ES-I3 (cell line): ENCODE data around the gene RFX2.

Experiments used
- H3K36me3 ChIP-seq: 2 replicates; pipeline ENCODE4 v1.6.1; 2013; ENCODE audit warnings: mild to moderate bottlenecking, low read length, control low read depth, moderate library complexity; ENCODE audit not compliant: insufficient read depth
- H3K4me1 ChIP-seq: 2 replicates; pipeline ENCODE4 v1.6.1; 2013; ENCODE audit warnings: mild to moderate bottlenecking, control low read depth, low read length; ENCODE audit not compliant: insufficient read depth
- H3K9ac ChIP-seq: 2 replicates; pipeline ENCODE4 v1.6.1; 2013; ENCODE audit warnings: low read depth, mild to moderate bottlenecking, low read length, moderate library complexity
- H3K9me3 ChIP-seq: 2 replicates; pipeline ENCODE4 v1.6.1; 2013; ENCODE audit warnings: mild to moderate bottlenecking, low read length, moderate library complexity; ENCODE audit not compliant: control insufficient read depth, insufficient read depth

The RFX2 gene

GRCh38 chr19:6000228-6000847, 110.0 kb downstream of the RFX2 start:
- H3K9me3 ChIP-seq: no peaks in the 10 kb centered on the region

GRCh38 chr19:5999693-6000092, 110.6 kb downstream of the RFX2 start:
- H3K4me1 ChIP-seq: no peaks in the 10 kb centered on the region
- no peaks in the 10 kb centered on the region for H3K9me3 ChIP-seq
- H3K36me3 ChIP-seq: no peaks in the 10 kb centered on the region
- H3K9ac ChIP-seq: no peak overlapping the region

More at GRCh38 chr19:6000228-6000847, 110.0 kb downstream of the RFX2 start:
- no peaks in the 10 kb centered on the region for H3K36me3 ChIP-seq
- no peaks in the 10 kb centered on the region for H3K4me1 ChIP-seq
- no peak overlapping the region for H3K9ac ChIP-seq

GRCh38 chr19:5997371-5997770, 112.9 kb downstream of the RFX2 start:
- H3K4me1 ChIP-seq: no peaks in the 10 kb centered on the region
- no peaks in the 10 kb centered on the region for H3K36me3 ChIP-seq
- H3K9me3 ChIP-seq: no peaks in the 10 kb centered on the region
- no peak overlapping the region for H3K9ac ChIP-seq

- H3K9ac ChIP-seq: no peak overlapping the region
- H3K4me1 ChIP-seq: no peaks in the 10 kb centered on the region
- no peaks in the 10 kb centered on the region for H3K36me3 ChIP-seq
- H3K9me3 ChIP-seq: no peaks in the 10 kb centered on the region
These were observed 113.5 kb downstream of the RFX2 start for GRCh38 chr19:5996623-5997320.

GRCh38 chr19:5996102-5996501, 114.2 kb downstream of the RFX2 start:
- H3K9ac ChIP-seq: no peak overlapping the region
- H3K9me3 ChIP-seq: no peaks in the 10 kb centered on the region
- no peaks in the 10 kb centered on the region for H3K36me3 ChIP-seq
- no peaks in the 10 kb centered on the region for H3K4me1 ChIP-seq

GRCh38 chr19:5995606-5996005, 114.7 kb downstream of the RFX2 start:
- no peaks in the 10 kb centered on the region for H3K36me3 ChIP-seq
- no peaks in the 10 kb centered on the region for H3K4me1 ChIP-seq
- no peak overlapping the region for H3K9ac ChIP-seq
- H3K9me3 ChIP-seq: no peaks in the 10 kb centered on the region

- no peaks in the 10 kb centered on the region for H3K4me1 ChIP-seq
These were observed 115.7 kb downstream of the RFX2 start for GRCh38 chr19:5994405-5995165.

GRCh38 chr19:5993648-5994358, 116.5 kb downstream of the RFX2 start:
- Histone ChIP-seq H3K4me1 (no peaks in the 10 kb centered on the region), H3K36me3 (no peaks in the 10 kb centered on the region), H3K9ac (no peak overlapping the region), H3K9me3 (no peaks in the 10 kb centered on the region)

More at GRCh38 chr19:5994405-5995165, 115.7 kb downstream of the RFX2 start:
- H3K9me3 ChIP-seq: no peaks in the 10 kb centered on the region
- no peaks in the 10 kb centered on the region for H3K36me3 ChIP-seq
- H3K9ac ChIP-seq: no peak overlapping the region

- no peak overlapping the region for H3K9ac ChIP-seq
- no peaks in the 10 kb centered on the region for H3K36me3 ChIP-seq
- no peaks in the 10 kb centered on the region for H3K4me1 ChIP-seq
- H3K9me3 ChIP-seq: no peaks in the 10 kb centered on the region
These were observed 117.1 kb downstream of the RFX2 start for GRCh38 chr19:5993201-5993600.

GRCh38 chr19:5992756-5993155, 117.5 kb downstream of the RFX2 start:
- H3K36me3 ChIP-seq: no peaks in the 10 kb centered on the region
- no peaks in the 10 kb centered on the region for H3K9me3 ChIP-seq
- no peak overlapping the region for H3K9ac ChIP-seq
- H3K4me1 ChIP-seq: no peaks in the 10 kb centered on the region; the same call in 1 of the 2 replicates

- no peak overlapping the region for H3K9ac ChIP-seq
- H3K9me3 ChIP-seq: no peaks in the 10 kb centered on the region
- no peaks in the 10 kb centered on the region; the same call in 1 of the 2 replicates for H3K4me1 ChIP-seq
- H3K36me3 ChIP-seq: no peaks in the 10 kb centered on the region
These were observed 119.0 kb downstream of the RFX2 start for GRCh38 chr19:5991244-5991838.

- Histone ChIP-seq H3K36me3 (no peaks in the 10 kb centered on the region), H3K4me1 (peaks cover 3% of the 10 kb centered on the region; the same call in 1 of the 2 replicates), H3K9me3 (no peaks in the 10 kb centered on the region), H3K9ac (no peak overlapping the region)
These were observed 120.0 kb downstream of the RFX2 start for GRCh38 chr19:5990289-5990797.

- Histone ChIP-seq H3K4me1 (peaks cover 3% of the 10 kb centered on the region; the same call in 1 of the 2 replicates), H3K9ac (no peak overlapping the region), H3K9me3 (no peaks in the 10 kb centered on the region), H3K36me3 (no peaks in the 10 kb centered on the region)
These were observed 120.8 kb downstream of the RFX2 start for GRCh38 chr19:5989388-5990074.
